GM18867 (cell line): Measurements from ENCODE around the gene RIMBP2.

ENCODE experiments used
- ATAC-seq: cut with Tn5 transposase; IDR thresholded peaks from one replicate; pipeline ENCODE4 v1.9.1; 2021; ENCODE audit warnings: mild to moderate bottlenecking, moderate library complexity; ENCODE audit not compliant: unreplicated experiment

The RIMBP2 gene

DNA sequence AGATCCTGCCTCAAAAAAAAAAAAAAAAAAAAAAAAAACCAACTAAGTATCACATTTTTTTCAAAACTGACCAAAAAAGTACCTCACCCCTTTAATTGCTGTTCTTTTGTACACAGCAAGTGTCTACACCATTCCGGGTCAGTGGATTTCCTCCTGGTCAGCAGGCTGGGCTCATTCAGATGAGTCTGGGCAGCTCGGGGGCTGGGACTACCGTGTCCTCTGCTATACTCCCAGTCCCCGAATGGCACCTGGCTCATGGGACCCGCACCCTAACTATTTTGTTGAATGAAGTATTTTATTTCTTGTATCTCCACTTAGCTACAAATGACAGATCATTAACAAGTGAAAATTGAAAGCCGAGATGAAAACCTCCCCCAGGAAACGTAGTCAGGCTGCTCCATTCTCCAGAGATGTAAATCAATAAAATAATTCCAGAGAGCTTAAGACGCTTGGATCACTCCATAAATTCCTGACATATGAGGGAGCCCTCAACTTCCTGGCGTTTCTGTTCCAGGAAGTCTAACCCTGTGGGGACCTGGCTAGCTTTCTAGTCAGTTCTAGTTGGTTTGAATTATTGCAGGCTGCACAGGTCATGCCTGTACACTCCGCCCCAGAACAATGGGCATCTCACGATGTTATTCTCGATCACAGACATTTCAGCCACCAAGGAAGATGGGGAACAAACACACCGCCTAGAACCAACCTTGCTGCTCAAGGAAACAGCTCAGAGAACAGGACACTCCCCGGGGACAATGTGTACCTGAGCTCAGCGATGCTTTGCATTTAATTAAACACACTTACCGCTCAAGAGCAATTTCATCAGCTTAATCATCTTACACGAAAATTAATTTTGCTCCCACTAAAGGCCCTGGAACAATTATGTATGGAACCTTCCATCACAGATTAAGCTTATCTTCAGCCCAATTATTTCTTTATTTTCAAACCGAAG is 76.3 kb downstream of the RIMBP2 start:
- ATAC-seq, result no peak

DNA sequence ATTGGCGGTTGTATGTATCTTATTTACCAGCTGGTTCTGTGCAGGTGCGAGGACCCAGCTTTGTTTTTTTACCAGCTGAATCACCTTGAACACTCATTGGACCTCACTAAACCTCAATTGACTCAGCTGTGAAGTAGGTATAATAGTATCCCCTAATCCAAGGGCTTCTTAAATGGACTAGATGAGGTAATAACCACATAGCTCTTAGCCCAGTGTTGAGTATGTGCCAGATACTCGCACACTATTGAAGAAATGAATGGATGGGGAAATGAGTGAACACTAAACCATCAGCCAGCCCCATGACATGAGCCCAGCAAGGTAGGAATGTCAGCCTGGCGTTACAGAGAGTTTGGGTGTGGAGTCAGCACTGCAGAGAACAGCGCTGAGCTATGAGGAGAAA is 79.7 kb downstream of the RIMBP2 start:
- no peak for ATAC-seq

DNA sequence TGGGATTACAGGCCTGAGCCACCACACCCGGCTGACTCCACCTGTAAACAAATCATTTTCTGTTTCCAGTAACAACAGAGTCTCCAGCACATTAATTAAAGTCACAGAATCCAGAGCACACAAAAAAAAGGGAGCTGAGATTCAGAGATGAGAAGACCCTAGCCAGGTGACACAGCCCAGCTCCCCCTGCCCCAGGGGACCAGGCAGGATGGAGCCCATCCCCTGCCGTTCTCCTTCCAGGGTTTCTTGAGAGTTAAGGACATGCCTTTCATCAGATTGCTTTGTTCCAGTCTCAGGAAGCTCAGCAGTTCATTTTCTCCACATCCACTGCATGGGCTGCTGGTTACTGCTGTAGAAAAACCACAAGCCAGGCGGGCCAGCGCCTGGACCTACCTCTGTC is 81.2 kb downstream of the RIMBP2 start:
- ATAC-seq, result no peak

DNA sequence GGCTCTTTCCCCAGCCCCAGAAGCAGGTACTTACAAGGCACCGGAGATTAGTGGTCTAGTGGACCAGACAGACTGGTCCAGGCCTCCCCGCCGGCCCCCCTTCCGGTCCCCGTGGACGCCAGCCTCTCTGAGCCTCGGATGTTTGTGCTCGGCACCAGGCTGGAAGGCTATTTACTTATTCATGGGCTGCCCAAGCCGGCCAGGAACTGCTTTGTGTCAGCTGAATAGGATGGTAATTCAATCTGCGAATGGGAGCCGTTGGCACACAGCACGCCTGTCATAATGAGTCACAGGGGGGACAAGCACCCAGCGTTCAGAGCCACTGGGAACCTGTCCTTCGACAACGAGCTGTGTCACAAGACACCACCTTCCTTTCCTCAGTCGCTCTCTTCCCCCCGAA is 82.3 kb downstream of the RIMBP2 start:
- no peak for ATAC-seq

DNA sequence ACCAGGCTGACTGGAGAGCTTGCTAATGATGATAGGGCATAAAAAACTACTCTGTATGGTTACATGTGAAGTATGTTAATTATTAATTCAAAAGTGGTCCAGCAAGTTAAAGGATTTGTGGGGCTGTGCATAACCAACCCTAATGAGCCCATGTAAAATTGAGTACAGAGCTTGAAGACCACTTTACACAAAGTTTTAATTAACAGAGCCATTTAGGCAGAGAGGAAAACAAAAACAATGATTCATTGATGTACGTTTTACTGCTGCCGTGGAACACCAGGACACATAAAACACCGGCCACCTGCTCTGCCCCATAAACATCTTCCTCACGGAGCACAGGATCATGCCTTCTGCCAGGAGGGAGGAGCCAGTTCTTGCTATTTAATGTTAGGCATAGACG is 83.5 kb downstream of the RIMBP2 start:
- no peak for ATAC-seq

DNA sequence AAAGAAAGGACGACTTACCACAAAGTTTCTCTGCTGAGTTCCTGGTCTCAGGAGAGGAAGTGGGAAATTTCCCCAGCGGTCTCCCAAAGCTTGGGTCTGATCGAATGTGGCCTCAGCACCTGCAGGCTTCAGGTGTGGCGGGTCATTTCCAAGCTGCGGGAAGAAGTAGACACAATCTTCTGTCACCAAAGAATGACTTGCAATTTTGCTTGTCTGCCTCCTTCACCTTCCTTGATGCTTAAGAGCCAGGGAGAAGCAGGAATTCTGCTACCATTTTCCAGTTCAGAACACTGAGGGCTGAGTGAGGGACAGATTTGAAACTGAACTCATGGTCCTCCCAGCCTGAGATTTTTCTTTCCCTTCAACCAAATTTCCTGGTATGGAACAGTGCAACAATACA is 87.8 kb downstream of the RIMBP2 start:
- no peak for ATAC-seq

DNA sequence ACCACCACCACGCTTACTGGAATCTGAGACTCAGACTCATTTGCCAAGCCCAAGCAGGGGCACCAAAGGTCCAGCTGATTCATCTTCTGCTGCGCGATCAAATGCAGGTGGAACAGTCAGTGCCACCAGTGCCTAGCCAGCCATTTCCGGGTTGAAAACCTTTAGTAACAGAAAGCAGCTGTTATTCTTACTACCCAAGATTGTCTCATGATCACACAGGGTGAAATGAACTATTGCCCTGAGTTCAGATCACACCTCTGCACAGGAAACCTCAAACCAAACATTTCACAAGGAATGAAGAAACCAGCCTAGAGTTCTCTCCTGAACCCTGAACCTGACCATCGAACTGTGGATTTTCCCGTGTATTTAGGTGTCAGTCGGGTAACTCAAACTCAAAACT is 88.9 kb downstream of the RIMBP2 start:
- no peak for ATAC-seq

DNA sequence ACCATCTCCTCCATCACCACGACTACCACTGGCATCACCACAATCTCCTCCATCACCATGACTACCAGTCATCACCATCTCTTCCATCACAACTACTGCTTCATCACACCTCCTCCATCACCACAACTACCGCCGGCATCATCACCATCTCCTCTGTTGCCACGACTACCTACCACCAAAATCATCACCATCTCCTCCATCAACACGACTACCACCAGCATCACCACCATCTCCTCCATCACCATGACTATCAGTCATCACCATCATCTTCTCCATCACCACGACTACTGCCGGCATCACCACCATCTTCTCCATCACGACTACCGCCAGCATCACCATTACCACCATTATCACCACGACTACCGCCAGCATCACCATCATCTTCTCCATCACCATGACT is 89.5 kb downstream of the RIMBP2 start:
- no peak for ATAC-seq

DNA sequence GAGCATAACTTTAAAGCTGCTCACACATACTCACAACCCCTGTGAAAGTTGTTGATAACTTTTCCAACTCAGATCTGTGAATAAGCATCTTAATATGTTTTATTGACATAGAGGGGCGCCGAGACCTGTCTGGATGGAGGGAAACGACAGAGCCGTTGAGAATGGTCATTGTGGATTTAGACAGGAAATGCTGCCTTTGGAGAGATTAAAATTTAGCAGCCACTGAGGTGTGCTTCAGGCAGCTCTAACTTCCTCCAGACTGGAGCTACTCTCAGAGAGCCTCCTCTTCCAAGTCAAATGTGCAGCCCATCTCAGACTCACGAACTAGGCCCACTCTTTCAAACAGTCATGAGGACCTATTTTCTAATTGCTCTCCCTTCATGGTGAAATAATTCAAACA is 90.9 kb downstream of the RIMBP2 start:
- no peak for ATAC-seq

DNA sequence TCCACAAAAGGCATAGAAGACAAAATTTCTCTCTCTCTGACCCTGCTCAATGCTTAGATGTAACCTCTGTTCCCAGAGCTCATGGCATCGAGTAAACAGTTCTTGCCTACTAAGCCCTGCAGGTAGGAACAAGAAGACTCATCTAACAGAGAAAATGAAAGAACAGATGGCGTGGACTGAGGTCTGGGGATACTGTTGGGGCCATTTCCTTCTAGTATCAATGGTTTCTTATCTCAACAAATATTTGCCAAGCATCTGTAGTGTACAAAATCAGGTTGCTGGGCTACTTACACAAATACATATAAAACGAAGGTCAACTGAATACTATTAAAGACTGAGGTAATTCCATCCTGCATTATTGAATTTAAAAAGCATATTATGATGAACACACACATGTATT is 93.3 kb downstream of the RIMBP2 start:
- no peak for ATAC-seq

DNA sequence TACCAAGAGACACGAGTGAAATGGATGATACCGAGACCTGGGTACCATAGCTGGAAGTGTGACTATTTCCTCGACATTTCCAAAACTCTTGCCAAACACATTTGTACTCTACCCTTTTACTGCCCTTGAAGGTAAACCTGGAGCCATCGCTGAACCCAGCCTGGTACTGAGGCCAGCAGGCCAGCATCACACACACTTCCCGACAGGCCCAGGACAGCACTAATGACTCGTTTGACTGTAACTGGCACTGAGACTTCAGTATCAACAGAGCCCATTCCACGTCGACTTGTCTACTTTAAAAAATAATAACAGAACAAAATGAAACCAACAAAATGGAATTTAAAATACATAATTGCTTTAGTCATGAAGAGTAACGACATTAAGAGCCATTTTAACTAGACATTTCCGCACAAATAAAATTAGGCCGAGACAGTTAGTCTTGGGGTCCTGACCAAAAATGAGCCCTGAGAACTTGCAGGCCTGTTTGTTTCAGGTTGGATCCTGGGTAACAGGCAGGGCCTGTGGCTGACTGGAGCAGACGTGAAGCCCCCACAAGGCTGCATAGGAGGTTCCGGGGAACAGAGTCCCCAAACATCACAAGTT is 94.3 kb downstream of the RIMBP2 start:
- ATAC-seq, result no peak

DNA sequence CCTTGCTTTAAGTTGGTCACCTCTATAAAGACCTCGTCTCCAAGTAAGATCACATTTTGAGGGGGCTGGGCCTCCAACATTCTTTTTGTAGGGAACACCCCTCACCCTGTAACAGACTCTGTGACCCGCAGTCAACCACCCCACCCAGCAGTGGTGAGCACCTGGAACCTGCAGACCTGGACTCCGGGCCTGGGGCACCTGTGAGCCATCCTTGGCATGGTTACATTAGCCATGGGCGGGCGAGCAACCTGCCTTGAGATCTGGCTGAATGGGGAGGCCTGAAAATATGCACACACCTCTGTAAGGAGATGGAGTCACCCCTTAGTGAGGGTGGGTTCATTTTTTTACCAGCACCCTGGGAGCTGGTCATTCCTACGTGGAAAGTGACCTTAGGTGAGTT is 95.3 kb downstream of the RIMBP2 start:
- no peak for ATAC-seq

DNA sequence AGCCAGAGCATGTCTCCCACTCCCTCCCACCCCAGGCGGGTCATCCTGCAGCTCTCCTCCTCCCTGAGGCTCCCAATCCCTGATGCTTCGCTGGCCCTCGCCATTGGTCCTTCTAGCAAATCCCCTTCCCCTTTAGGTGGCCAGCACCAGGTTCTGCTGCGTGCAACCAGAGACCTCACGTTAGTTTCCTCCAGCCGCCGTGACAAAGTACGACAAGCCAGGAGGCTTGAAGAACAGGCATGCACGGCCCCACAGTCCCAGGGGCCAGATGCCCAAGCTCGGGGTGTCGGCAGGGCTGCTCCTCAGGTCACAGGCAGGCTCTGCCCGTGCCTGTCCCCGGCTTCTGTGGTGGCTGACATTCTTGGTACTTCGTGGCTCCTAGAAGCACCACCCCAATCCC is 95.8 kb downstream of the RIMBP2 start:
- ATAC-seq, result no peak

DNA sequence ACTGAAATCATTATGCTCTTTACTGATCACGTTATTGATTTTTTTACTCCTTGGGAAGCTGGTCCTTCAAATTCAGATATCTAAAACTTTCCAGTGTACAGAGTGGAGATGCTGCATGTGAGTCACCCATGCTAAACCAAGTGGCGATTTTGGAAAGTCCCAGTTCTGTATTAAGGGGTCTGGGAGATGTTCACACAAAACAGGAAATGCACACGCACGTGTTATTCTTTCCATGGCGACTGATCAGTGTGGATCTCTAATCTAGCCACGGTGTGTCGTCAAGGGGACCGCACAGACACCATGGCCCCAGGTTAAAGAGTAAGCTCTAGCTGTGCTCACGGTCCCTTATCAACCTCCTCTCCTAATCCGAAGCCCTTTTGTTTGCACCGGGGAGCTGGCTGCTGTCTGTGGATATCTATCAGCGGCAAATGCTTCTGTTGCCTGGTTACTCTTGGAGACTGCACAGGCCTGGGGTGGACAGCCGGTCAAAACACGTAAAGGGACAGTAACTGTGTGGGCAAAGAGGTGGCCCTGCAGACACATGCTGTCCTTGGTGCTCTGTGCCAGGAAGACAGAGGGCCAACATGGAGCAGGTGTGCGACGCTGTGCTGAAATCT is 96.6 kb downstream of the RIMBP2 start:
- ATAC-seq, result no peak

DNA sequence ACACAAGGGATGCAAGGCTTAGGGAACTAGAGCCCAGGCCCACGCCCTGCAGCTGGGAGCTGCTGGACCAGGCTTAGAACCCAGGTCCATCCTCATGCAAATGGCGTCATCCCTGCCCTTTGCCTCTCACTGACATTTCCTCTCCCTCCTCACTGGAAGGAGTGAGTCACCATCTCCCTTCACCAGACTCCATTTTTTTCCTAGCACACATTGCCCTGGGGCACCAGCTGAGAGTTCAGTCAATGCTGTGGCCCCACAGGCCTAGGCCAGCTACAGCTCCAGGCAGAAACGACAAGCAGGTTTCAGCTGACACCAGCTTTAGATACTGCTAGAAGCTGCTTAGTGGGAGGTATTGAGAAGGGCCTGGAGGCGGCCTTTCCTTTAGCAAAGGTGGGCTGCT is 98.9 kb downstream of the RIMBP2 start:
- no peak for ATAC-seq

DNA sequence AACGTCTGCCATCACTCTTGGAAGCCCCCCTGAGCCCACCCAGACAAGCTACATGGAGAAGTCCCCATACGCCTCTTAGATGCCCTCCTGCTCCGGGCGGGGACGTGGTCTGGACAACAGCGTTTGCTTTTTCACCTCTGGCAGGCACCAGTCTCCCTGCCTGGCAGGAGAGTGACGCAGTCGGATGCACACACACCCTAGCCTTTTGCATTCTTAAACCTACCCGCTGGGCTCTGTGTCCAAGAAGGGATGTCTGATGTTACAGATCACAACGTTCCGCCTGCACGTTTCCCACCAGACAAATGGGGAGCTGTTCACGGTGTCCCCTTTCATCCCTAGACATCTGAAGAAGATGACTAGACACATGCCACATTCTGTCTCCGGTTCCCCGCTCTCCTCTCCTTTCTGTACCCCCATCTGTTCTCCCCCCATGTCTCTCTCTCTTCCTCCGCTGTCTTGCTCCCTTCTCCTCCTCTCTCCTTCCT is 100.2 kb downstream of the RIMBP2 start:
- ATAC-seq, result no peak

DNA sequence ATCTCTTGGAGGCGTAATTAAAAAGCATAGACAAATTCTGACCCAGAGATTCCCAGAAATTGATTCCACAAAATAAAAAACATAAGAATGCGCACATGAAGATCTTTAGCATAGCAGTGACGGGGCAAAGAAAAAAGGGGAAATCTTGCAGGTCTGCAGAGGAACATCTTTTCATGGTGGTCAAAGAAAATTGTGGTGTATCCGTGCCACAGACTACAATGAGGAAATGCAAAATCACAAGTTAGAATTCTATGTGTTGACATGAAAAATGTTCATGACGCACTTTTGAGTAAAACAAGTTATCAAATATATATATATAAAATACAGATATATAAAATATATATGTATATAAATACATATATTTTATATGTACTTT is 101.6 kb downstream of the RIMBP2 start:
- no peak for ATAC-seq

DNA sequence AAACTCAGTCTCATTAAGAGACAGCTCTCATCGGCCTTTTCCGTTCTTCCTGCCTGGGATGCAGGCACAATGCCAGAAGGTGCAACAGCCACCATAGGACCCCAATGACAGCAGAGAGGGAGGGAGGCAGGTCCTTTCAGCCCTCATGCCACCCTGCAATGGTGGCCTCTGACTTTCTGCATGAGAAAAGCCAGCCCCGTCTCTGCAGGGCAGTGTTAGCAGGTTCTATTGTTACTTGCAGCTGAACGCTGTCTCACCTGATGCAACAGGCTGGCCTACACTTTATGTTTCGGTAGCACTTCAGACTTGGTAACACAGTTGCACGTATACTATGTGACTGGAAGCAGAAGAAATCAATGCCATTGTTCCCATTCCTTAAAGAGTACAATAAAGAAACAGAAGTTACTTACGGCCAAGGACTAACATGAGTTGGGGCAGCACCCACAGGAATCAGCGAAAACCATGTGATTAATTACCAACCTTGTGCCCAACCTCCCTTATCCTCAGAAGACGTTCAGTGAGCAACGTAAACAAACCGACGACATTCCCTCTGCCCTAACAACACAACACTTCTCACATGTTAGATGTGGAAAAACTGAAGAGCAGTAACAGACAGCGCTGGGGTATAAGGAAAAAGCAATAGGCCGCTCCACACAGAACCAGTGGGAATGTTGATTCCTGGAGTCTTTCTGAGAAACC is 102.1 kb downstream of the RIMBP2 start:
- no peak for ATAC-seq

DNA sequence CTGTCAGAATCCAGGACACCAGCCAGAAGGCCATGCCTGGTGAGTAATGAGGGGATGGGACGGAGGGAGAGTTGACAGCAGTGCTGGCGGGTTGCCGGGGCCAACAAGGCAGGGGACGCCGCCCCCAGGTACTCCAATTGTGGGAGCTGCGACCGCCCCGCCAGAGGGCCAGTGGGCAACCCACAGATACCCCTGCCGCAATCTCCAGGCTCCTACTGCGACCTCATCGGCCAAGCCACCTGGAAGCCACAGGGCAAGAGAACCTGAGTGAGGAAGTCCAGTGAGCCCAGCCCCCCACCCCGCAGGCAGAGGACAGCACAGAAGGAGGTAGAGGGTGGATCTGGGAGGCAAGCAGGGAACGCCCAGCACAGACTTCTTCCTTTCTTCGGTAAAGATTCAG is 103.0 kb downstream of the RIMBP2 start:
- no peak for ATAC-seq

DNA sequence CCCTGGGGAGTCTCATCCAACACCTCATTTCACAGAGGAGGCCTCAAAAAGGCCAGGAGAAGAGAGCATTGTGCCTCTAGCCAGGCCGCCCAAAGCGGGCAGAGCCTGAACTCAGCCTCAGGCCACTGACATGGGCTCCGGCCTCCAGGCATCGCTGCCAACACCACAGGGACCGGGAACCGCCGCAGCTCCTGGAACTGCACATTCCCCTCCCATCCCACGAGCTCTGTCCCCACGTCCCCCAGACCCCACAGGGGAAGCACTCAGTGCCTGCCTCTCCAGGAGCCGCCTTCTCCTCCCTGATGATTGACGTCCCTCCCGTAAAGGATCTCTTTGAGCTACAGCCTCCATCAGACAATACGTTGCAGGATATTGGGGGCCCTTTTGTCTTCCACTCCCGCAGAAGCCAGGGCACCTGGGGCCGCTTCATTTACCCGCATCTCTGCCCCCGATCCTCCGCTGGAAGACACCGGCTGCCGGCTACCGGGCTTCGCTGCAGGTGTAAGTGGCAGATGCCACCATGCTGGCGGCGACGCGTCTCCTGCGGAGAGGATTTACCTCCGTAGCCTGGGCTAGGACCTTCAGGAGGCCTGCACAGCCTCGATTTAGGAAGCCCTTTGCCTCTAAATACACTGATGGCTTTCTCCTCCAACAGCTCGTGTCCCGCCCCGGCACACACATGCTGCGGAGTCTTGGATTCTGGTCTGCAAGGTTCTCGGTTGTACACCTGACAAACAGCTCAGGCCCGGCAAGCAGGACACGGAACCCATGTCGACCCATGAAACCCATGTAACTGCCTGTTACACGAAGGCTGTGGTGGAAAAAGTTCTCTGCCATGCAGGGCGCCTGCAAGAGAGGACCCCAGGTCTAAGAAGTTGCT is 104.8 kb downstream of the RIMBP2 start:
- ATAC-seq, result no peak
